K562 (cell line): ENCODE results near the gene NOP14. TPM values are rescaled to one million over a fixed set of nuclear protein-coding genes. Genes with fewer than 3 reads are reported as not detected.

Experiments
- ATF7 ChIP-seq: fragments of 450-650 bp; IDR thresholded peaks from 2 replicates; pipeline ENCODE4 v1.7.1; 2014; ENCODE audit warnings: mild to moderate bottlenecking, moderate library complexity
- ESRRA ChIP-seq: fragments of 450-650 bp; IDR thresholded peaks from 2 replicates; pipeline ENCODE4 v1.6.1; 2014; ENCODE audit warnings: low read depth, mild to moderate bottlenecking, moderate library complexity, borderline replicate concordance
- HMGN3 ChIP-seq: IDR thresholded peaks from 2 replicates; pipeline ENCODE4 v1.6.1; 2011; ENCODE audit warnings: borderline replicate concordance, low read depth, mild to moderate bottlenecking, mixed read lengths, low read length; ENCODE audit not compliant: insufficient read length; ENCODE audit errors: extremely low read depth
- MCM3 ChIP-seq: fragments of 450-650 bp; IDR thresholded peaks from 2 replicates; pipeline ENCODE4 v1.6.1; 2016
- NCOA2 ChIP-seq, 2 experiments: fragments of 450-650 bp; IDR thresholded peaks; 2 replicates each; pipeline ENCODE4 v1.6.1; 2018; ENCODE audit warnings: mild to moderate bottlenecking in 2 of 2, moderate library complexity in 1 of 2; ENCODE audit not compliant: partially characterized antibody in 2 of 2
- PBX2 ChIP-seq, 2 experiments: IDR thresholded peaks in 1 of 2; conservative IDR thresholded peaks in 1 of 2; 2 replicates each; pipeline ENCODE4 v1.6.1; 2016; ENCODE audit warnings: low read depth in 2 of 2, mild to moderate bottlenecking in 1 of 2, missing compliant biosample characterization in 1 of 2, missing genetic modification characterization in 1 of 2, moderate library complexity in 1 of 2
- PURB ChIP-seq: sonication (generic); formaldehyde crosslinking; IDR thresholded peaks from 2 replicates; pipeline ENCODE4 v1.9.0; 2021; ENCODE audit warnings: low read depth, mild to moderate bottlenecking, missing genetic modification reagents
- RBM39 ChIP-seq: fragments of 200-400 bp; formaldehyde crosslinking; optimal IDR thresholded peaks from 2 replicates; pipeline ENCODE3; 2018; ENCODE audit warnings: low read depth, low read length
- SAFB ChIP-seq: fragments of 200-400 bp; formaldehyde crosslinking; IDR thresholded peaks from 2 replicates; pipeline ENCODE4 v1.6.1; 2017; ENCODE audit warnings: low read depth, low read length, borderline replicate concordance
- STAT6 ChIP-seq: sonication (generic); formaldehyde crosslinking; IDR thresholded peaks from 2 replicates; pipeline ENCODE4 v1.8.1; 2023; ENCODE audit warnings: mild to moderate bottlenecking, missing genetic modification reagents
- TEAD1 ChIP-seq, 2 experiments: fragments of 450-650 bp in 1 of 2; sonication (generic) in 1 of 2; formaldehyde crosslinking; IDR thresholded peaks; 2 replicates each; pipeline versions ENCODE4 v1.4.0 to v1.8.0; 2020 to 2022; ENCODE audit warnings: mild to moderate bottlenecking in 2 of 2, missing genetic modification reagents in 1 of 2
- ZNF121 ChIP-seq: sonication (generic); formaldehyde crosslinking; conservative IDR thresholded peaks from 2 replicates; pipeline ENCODE4 v1.8.0; 2022; ENCODE audit warnings: missing genetic modification reagents
- ZNF212 ChIP-seq: fragments of 450-650 bp; formaldehyde crosslinking; IDR thresholded peaks from 2 replicates; pipeline ENCODE4 v1.4.0; 2020; ENCODE audit warnings: mild to moderate bottlenecking
- ZNF280B ChIP-seq: fragments of 250-450 bp; sonication (Bioruptor Pico); IDR thresholded peaks from 2 replicates; pipeline ENCODE4 v1.5.1; 2021; ENCODE audit warnings: mild to moderate bottlenecking
- ZNF778 ChIP-seq: fragments of 450-650 bp; formaldehyde crosslinking; IDR thresholded peaks from 2 replicates; pipeline ENCODE4 v1.4.0; 2020; ENCODE audit warnings: mild to moderate bottlenecking, moderate library complexity
- polyA plus RNA-seq, 8 experiments: library from polyadenylated mRNA; depleted of rRNA in 4 of 8; stranded (reverse) in 5 of 8; unstranded in 3 of 8; fragments of >200 nt; fragmentation: Nextera tagmentation in 2 of 8; fragmentation: Illumina TruSeq in 1 of 8; extraction: Ambion mirVana in 2 of 8; extraction: Trizol in 1 of 8; gene quantifications; 2 replicates each; pipeline versions ENCODE4 v1.2.1 to v1.2.3, GENCODE V29; 2011 to 2014; ENCODE audit warnings: inconsistent platforms in 1 of 8, missing spikeins in 1 of 8
- total RNA-seq, 7 experiments: library from RNA; depleted of rRNA in 6 of 7; stranded (reverse); fragments of >200 nt in 6 of 7; fragmentation: Illumina TruSeq in 2 of 7; extraction: Trizol in 2 of 7; gene quantifications; 2 replicates each; pipeline versions ENCODE4 v1.2.1 to v1.2.3, GENCODE V29; 2011 to 2021; ENCODE audit warnings: low replicate concordance in 1 of 7
- TF ChIP-seq, protein P1 (sequence below): fragments of 450-650 bp; formaldehyde crosslinking; conservative IDR thresholded peaks from 2 replicates; pipeline ENCODE4 v1.4.0; 2022; ENCODE audit warnings: mild to moderate bottlenecking, missing genetic modification characterization
- TF ChIP-seq, protein P2 (sequence below): fragments of 250-450 bp; sonication (Bioruptor Pico); IDR thresholded peaks from 2 replicates; pipeline ENCODE4 v1.8.0; 2022; ENCODE audit warnings: moderate library complexity, mild to moderate bottlenecking, inconsistent platforms

The NOP14 gene
- total and polyA plus RNA-seq, 9 of the 15 experiments (the other 6 are each of a cell fraction or from before 2014, with no cell fraction given), result 12.7 to 76.0 (median 50.9) TPM

GRCh38 chr4:2963175-2963965 lies at the start of gene NOP14, which contains the start of gene GRK4 (continued):
- no peak for TF ChIP-seq PURB (CRISPR knock-in tag)
- TF ChIP-seq, protein P1, sequence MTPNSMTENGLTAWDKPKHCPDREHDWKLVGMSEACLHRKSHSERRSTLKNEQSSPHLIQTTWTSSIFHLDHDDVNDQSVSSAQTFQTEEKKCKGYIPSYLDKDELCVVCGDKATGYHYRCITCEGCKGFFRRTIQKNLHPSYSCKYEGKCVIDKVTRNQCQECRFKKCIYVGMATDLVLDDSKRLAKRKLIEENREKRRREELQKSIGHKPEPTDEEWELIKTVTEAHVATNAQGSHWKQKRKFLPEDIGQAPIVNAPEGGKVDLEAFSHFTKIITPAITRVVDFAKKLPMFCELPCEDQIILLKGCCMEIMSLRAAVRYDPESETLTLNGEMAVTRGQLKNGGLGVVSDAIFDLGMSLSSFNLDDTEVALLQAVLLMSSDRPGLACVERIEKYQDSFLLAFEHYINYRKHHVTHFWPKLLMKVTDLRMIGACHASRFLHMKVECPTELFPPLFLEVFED (CRISPR knock-in tag), result no peak
- no peak for TF ChIP-seq MCM3
- TF ChIP-seq ESRRA, result 0 out of 2 replicates have a peak, but pooled peaks have one; percentile 32
- peak; percentile 73 for TF ChIP-seq ATF7
- TF ChIP-seq STAT6 (CRISPR knock-in tag), result peak; percentile 31
- TF ChIP-seq ZNF280B (CRISPR knock-in tag), result no peak
- no peak for TF ChIP-seq RBM39
- TF ChIP-seq ZNF212 (CRISPR knock-in tag), result no peak
- TF ChIP-seq, protein P2, sequence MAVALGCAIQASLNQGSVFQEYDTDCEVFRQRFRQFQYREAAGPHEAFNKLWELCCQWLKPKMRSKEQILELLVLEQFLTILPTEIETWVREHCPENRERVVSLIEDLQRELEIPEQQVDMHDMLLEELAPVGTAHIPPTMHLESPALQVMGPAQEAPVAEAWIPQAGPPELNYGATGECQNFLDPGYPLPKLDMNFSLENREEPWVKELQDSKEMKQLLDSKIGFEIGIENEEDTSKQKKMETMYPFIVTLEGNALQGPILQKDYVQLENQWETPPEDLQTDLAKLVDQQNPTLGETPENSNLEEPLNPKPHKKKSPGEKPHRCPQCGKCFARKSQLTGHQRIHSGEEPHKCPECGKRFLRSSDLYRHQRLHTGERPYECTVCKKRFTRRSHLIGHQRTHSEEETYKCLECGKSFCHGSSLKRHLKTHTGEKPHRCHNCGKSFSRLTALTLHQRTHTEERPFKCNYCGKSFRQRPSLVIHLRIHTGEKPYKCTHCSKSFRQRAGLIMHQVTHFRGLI, result no peak
- TF ChIP-seq NCOA2 (IDR thresholded peaks at IDR 0.05; ENCODE audit: partially characterized antibody in 2 of 2), result no peak
- TF ChIP-seq HMGN3, result peak; percentile 62
- TF ChIP-seq SAFB, result no peak
- peak; percentile 41 to 90; a peak in 3 of 4 replicates for TF ChIP-seq TEAD1 (CRISPR knock-in tag; IDR thresholded peaks at IDR 0.05)
- no peak for TF ChIP-seq ZNF778 (CRISPR knock-in tag)
- no peak; the same call in 1 of the 2 replicates for TF ChIP-seq ZNF121 (CRISPR knock-in tag)
- no peak for TF ChIP-seq PBX2 (CRISPR knock-in tag; IDR thresholded peaks at IDR 0.05; ENCODE audit: low read depth)
- no peak for TF ChIP-seq PBX2 (tag; conservative IDR thresholded peaks at IDR 0.05; ENCODE audit: low read depth)
